K562 (cell line): ENCODE data around the gene APOL4.

ENCODE experiments used
- CTCF ChIP-seq, 3 experiments: IDR thresholded peaks in 2 of 3; conservative IDR thresholded peaks in 1 of 3; 2 replicates each; pipeline ENCODE4 v1.5.1; 2011 to 2012; ENCODE audit warnings: low read length in 3 of 3, mild to moderate bottlenecking in 3 of 3, control low read depth in 2 of 3, improper control_type of control experiment in 1 of 3, inconsistent platforms in 1 of 3, low read depth in 1 of 3, mixed read lengths in 1 of 3, moderate library complexity in 1 of 3; ENCODE audit not compliant: insufficient read depth in 2 of 3
- E2F3 ChIP-seq: fragments of 250-450 bp; sonication (Bioruptor Pico); IDR thresholded peaks from 2 replicates; pipeline ENCODE4 v1.4.0; 2020; ENCODE audit warnings: mild to moderate bottlenecking
- EP400 ChIP-seq: fragments of 450-650 bp; IDR thresholded peaks from 2 replicates; pipeline ENCODE4 v1.6.1; 2017; ENCODE audit warnings: antibody characterized with exemption, mild to moderate bottlenecking, moderate library complexity
- GABPA ChIP-seq: fragments of 200-800 bp; sonication (Bioruptor generic); conservative IDR thresholded peaks from 2 replicates; pipeline ENCODE4 v1.6.1; 2016; ENCODE audit warnings: low read depth, missing genetic modification characterization, missing compliant biosample characterization
- RBM25 ChIP-seq: fragments of 200-400 bp; formaldehyde crosslinking; IDR thresholded peaks from 2 replicates; pipeline ENCODE4 v1.6.1; 2018; ENCODE audit warnings: low read length, low read depth, moderate library complexity; ENCODE audit not compliant: severe bottlenecking
- SPI1 ChIP-seq: IDR thresholded peaks from 2 replicates; pipeline ENCODE4 v1.6.1; 2011; ENCODE audit warnings: low read depth, low read length, control low read depth, borderline replicate concordance
- ZBTB11 ChIP-seq, 3 experiments: fragments of 200-800 bp in 1 of 3; fragments of 250-450 bp in 1 of 3; fragments of 450-650 bp in 1 of 3; sonication (Bioruptor Pico) in 1 of 3; sonication (Bioruptor generic) in 1 of 3; formaldehyde crosslinking in 1 of 3; IDR thresholded peaks; 2 replicates each; pipeline versions ENCODE4 v1.6.1 to v1.8.0; 2016 to 2022; ENCODE audit warnings: mild to moderate bottlenecking in 2 of 3, missing genetic modification characterization in 2 of 3, missing compliant biosample characterization in 1 of 3, moderate library complexity in 1 of 3
- ZBTB8A ChIP-seq: fragments of 450-650 bp; IDR thresholded peaks from 2 replicates; pipeline ENCODE4 v1.6.1; 2018; ENCODE audit warnings: mild to moderate bottlenecking, moderate library complexity; ENCODE audit not compliant: partially characterized antibody
- ZFX ChIP-seq: sonication (generic); formaldehyde crosslinking; IDR thresholded peaks from 2 replicates; pipeline ENCODE4 v1.8.0; 2022; ENCODE audit warnings: mild to moderate bottlenecking, missing genetic modification reagents, moderate library complexity
- ZKSCAN1 ChIP-seq: fragments of 150-350 bp; IDR thresholded peaks from 2 replicates; pipeline ENCODE4 v1.6.1; 2016; ENCODE audit warnings: low read depth, low read length
- ZNF12 ChIP-seq: sonication (generic); formaldehyde crosslinking; IDR thresholded peaks from 2 replicates; pipeline ENCODE4 v1.4.0; 2020; ENCODE audit warnings: mild to moderate bottlenecking, missing genetic modification reagents
- ZNF121 ChIP-seq: sonication (generic); formaldehyde crosslinking; conservative IDR thresholded peaks from 2 replicates; pipeline ENCODE4 v1.8.0; 2022; ENCODE audit warnings: missing genetic modification reagents
- ZNF3 ChIP-seq: fragments of 250-450 bp; sonication (Bioruptor Pico); IDR thresholded peaks from 2 replicates; pipeline ENCODE4 v1.5.0; 2021; ENCODE audit warnings: mild to moderate bottlenecking, moderate library complexity
- ZSCAN29 ChIP-seq: fragments of 450-650 bp; IDR thresholded peaks from 2 replicates; pipeline ENCODE4 v1.6.1; 2017

GRCh38 chr22:36228944-36229343 is 27.3 kb upstream of the APOL4 start:
- TF ChIP-seq CTCF (IDR thresholded peaks at IDR 0.05 in 2 of 3, conservative IDR thresholded peaks at IDR 0.05 in 1 of 3; ENCODE audit: insufficient read depth in 2 of 3, low read depth in 1 of 3, low read length in 3 of 3) (no peak), ZNF121 (CRISPR knock-in tag) (no peak), RBM25 (no peak), E2F3 (CRISPR knock-in tag) (no peak), ZNF12 (no peak), ZBTB11 (CRISPR knock-in tag; IDR thresholded peaks at IDR 0.05) (no peak), ZSCAN29 (no peak), ZKSCAN1 (no peak), ZNF3 (CRISPR knock-in tag) (no peak), SPI1 (no peak), ZFX (CRISPR knock-in tag) (no peak), ZBTB8A (no peak), EP400 (no peak), GABPA (no peak)
